Measurements from ENCODE around the gene RANGRF.
"Not testable (repeated sequence)": the region's sequence is repeated elsewhere in the genome, so short reads cannot be mapped to it uniquely, and the experiment has no call there.

Gene RANGRF, protein sequence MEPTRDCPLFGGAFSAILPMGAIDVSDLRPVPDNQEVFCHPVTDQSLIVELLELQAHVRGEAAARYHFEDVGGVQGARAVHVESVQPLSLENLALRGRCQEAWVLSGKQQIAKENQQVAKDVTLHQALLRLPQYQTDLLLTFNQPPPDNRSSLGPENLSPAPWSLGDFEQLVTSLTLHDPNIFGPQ

DNA sequence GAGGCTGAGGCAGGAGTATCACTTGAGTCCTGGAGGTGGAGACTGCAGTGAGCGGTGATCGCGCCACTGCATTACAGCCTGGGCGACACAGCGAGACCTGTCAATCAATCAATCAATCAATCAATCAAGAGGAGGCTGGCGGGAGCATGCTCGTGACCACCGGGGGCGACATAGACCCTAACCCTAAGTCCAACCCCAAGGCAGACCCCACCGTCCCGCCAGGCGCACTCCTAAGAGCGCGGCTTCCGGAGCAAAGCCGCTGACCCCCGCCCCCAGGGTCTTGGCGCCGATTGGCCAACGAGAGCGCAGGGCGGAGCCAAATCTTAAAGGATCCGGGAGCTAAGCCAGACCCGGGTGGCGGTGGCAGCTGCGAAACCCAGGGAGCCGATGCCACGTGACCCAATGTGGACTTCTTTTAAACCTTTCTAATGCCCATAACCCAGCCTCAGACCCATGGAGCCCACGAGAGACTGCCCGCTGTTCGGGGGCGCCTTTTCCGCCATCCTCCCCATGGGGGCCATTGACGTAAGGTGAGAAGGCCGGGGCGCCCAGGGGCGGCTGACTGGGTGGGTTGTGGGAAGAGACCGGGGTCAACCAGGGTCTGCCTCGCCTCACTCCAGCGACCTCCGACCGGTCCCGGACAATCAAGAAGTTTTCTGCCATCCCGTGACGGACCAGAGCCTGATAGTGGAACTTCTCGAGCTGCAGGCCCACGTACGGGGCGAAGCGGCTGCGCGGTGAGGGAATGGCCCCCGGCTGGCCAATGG lies at the start of gene RANGRF:
TSS of gene RANGRF (plus strand) at position 335 of the 767 bp plus-strand sequence. CDS start at position 454, 119 bp downstream.
- DNase-seq (ENCODE audit: low read depth in 1 of 2, low spot score in 1 of 2), result peak; percentile 53 to 74

- DNase-seq (ENCODE audit: low read depth in 1 of 2, low spot score in 1 of 2), result no peak
Measured at GRCh38 chr17:8243827-8244226, 44.6 kb upstream of the RANGRF start.

DNA sequence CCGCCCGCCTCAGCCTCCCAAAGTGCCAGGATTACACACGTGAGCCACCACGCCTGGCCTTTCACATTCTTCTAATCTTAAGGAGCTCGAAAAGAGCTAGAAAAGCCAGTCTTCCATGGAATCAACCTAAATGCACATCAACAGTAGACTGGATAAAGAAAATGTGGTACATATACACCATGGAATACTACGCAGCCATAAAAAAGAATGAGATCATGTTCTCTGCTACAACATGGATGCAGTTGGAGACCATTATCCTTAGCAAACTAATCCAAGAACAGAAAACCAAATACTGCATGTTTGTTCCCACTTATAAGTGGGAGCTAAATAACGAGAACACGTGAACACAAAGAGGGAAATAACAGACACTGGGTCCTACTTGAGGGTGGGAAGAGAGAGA lies 43.7 kb upstream of the RANGRF start:
- no peak for DNase-seq (ENCODE audit: low read depth in 1 of 2, low spot score in 1 of 2)

DNA sequence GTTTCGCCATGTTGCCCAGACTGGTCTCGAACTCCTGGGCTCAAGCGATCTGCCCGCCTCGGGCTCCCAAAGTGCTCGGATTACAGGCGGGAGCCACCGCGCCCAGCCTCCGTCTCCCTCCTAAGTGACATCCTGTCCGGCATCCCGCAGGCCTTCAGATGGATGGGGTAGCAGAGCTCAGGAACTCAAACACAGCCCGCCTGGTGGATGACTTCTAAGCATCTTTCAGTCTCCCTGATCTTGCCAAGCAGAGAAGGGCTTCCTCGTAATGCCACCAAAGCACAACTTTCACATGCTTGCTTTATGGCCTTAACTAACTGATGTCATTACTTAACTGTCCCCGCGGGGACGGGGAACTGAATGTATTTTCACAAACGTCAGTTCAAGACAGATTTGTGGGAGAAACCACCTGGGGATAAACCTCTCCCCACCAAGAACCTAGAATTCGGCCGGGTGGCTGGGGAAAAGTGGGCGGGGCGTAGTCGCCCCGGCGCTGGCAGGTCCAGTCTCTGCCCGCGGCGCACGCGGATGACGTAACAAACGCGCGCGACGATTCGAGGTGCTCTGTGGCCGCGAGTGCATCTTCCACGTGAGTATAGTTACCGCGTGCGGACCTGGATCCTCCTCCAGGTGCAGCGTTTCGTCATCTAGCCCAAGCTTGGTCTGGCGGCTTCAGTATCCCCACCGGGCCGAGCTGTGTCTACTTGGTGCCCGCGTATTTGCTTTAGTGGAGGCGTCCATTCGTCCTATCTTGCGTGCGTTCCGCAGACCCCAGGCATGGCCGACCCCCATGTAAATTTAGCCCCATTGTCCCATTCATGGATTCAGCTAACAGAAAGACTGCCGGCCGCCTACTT lies 39.5 kb upstream of the RANGRF start, which contains the start of gene PFAS:
TSS of gene PFAS (plus strand) at position 539 of the 857 bp plus-strand sequence. CDS start 4,649 bp downstream, outside the sequence.
- peak; percentile 95 to 96 for DNase-seq (ENCODE audit: low read depth in 1 of 2, low spot score in 1 of 2)

DNA sequence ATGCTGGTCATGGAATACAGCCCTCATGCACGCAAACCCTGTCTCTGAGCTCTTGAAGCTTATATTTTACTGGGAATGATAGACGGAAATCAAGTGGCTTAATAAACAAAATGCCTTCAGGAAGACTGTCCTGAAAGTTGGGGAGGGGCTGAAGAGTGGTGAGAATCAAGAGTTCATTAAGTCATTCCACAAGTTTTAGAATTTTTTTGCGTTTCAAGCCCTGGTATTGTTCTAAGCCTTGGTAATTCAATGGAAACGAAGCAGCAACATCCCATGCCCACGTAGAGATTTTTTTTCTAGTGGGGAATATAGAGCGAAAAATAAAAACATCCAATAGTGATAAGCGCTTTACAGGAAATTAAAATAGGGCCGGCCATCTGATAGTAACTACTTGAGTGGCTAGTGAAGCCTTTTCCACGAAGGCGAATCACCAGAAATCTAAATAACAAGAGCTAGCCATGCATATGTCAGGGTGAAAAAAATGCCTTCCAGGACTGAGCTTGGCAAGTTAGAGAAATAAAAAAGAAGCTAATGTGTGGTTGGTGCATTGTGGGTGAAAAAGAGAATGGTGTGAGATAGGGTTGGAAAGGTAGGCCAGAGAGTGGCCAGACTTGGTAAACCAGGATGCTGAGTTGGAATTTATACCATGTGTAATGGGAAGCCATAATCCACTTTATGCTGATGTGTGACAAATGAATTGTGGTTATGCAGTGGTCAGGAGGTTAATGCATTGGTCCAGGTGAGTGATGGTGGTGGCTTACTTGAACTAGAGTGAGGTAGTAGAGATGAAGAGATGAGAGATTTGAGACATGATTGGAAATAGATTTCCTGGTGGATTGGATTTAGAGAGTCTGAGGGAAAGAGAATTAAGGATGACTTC lies 38.6 kb upstream of the RANGRF start:
- no peak for DNase-seq (ENCODE audit: low read depth in 1 of 2, low spot score in 1 of 2)

- DNase-seq (ENCODE audit: low read depth in 1 of 2, low spot score in 1 of 2), result not testable (repeated sequence)
Measured at GRCh38 chr17:8251411-8251810, 37.1 kb upstream of the RANGRF start.

DNA sequence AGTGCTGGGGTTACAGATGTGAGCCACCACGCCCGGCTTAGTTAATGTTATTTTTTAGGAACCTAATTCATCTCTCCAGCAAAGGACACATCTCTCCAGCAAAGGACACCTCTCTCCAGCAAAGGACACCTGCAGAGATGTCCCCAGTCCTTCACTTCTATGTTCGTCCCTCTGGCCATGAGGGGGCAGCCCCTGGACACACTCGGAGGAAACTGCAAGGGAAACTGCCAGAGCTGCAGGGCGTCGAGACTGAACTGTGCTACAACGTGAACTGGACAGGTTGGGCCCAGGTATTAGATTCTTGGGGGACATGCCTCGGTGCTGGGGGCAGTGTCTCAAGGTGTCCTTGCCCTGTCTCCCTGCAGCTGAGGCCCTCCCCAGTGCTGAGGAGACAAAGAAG lies 34.7 kb upstream of the RANGRF start:
- no peak for DNase-seq (ENCODE audit: low read depth in 1 of 2, low spot score in 1 of 2)

- DNase-seq (ENCODE audit: low read depth in 1 of 2, low spot score in 1 of 2), result no peak
Measured at GRCh38 chr17:8254881-8255280, 33.6 kb upstream of the RANGRF start.

DNA sequence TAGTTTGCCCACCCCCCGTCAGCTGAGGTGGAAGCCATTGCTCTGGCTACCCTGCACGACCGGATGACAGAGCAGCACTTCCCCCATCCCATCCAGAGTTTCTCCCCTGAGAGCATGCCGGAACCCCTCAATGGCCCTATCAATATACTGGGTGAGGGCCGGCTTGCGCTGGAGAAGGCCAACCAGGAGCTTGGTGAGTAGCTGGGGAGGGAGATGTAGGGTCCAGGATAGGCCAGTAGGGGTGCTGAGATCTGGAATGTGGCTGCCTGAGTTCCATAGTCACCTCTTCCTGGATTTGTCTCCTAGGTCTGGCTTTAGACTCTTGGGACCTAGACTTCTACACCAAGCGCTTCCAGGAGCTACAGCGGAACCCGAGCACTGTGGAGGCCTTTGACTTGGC lies 33.0 kb upstream of the RANGRF start:
- DNase-seq (ENCODE audit: low read depth in 1 of 2, low spot score in 1 of 2), result no peak

GRCh38 chr17:8256291-8256690 lies 32.2 kb upstream of the RANGRF start:
- DNase-seq (ENCODE audit: low read depth in 1 of 2, low spot score in 1 of 2), result no peak

DNA sequence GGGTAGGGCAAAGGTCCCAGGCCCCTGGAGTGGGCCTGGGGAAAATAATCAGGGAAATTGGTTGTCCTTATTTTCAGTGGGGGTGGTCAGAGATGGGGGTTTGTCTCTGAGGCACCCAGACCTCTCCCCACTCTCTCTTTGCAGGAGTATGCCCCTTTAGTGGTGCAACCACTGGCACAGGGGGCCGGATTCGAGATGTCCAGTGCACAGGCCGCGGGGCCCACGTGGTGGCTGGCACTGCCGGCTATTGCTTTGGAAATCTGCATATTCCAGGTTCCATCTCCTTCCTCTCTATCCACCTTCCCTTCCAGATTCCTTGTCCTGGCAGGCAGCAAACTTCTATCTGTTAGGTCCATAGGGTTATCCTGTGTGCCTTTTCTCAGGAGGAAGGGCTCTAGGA lies 31.8 kb upstream of the RANGRF start:
- no peak for DNase-seq (ENCODE audit: low read depth in 1 of 2, low spot score in 1 of 2)

- no peak for DNase-seq (ENCODE audit: low read depth in 1 of 2, low spot score in 1 of 2)
Measured at GRCh38 chr17:8257801-8258200, 30.7 kb upstream of the RANGRF start.

DNA sequence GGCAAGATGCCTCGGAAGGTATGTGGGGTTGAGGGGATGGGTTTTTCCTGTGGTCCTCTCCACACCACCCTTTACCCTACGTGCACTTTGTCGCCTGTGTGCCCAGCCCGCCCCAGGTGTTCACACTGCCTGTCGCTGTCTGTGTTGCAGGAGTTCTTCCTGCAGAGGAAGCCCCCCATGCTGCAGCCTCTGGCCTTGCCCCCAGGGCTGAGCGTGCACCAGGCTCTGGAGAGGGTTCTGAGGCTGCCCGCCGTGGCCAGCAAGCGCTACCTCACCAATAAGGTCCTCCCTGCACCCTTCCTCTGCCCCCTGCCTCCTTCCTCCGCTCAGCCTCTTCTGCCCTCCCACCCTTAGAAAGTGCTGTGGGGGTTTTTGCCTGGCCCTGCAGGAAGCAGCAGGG lies 24.1 kb upstream of the RANGRF start:
- no peak for DNase-seq (ENCODE audit: low read depth in 1 of 2, low spot score in 1 of 2)

DNA sequence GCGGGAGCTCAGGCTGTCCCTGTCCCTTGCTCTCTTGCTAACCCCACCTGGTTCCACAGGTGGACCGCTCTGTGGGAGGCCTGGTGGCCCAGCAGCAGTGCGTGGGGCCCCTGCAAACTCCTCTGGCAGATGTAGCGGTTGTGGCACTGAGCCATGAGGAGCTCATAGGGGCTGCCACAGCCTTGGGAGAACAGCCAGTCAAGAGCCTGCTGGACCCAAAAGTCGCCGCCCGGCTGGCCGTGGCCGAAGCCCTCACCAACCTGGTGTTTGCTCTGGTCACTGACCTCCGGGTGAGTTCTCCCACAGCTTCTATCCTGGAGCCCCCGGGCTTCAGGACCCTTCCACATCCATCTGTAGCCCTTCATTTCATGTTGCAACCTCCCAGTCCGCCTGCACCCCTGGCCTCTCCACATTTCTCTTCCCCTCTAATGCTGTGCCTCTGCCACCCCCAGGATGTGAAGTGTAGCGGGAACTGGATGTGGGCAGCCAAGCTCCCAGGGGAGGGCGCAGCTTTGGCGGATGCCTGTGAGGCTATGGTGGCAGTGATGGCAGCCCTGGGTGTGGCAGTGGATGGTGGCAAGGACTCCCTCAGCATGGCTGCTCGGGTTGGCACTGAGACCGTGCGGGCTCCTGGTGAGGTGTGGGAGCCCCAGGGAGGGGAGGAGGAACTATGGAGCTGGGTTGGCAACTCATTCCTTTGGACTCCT lies 23.5 kb upstream of the RANGRF start:
- DNase-seq (ENCODE audit: low read depth in 1 of 2, low spot score in 1 of 2), result no peak

DNA sequence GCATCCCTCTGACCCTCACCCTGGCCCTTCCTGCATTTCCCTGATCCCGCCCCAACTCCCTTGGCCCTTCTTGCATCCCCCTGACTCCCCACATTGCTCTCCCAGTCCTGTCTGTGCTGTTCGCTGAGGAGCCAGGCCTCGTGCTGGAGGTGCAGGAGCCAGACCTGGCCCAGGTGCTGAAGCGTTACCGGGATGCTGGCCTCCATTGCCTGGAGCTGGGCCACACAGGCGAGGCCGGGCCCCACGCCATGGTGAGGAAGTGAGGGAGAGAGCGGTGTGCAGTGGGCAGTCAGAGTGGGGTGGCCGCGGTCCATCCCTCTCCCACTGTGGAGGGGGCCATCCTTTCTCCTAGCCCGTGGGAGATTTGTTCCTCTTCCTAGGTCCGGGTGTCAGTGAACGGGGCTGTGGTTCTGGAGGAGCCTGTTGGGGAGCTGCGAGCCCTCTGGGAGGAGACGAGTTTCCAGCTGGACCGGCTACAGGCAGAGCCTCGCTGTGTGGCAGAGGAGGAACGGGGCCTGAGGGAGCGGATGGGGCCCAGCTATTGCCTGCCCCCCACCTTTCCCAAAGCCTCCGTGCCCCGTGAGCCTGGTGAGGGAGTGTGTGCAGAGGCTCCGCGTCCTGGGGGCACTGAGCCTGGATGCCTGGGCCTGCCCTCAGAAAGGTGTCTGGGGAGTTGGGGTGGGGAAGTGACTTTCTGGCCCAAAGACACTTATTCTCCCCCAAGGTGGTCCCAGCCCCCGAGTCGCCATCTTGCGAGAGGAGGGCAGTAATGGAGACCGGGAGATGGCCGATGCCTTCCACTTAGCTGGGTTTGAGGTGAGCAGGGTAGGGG lies 21.6 kb upstream of the RANGRF start:
- DNase-seq (ENCODE audit: low read depth in 1 of 2, low spot score in 1 of 2), result no peak

- DNase-seq (ENCODE audit: low read depth in 1 of 2, low spot score in 1 of 2), result no peak
Measured at GRCh38 chr17:8267480-8268147, 20.9 kb upstream of the RANGRF start.

DNA sequence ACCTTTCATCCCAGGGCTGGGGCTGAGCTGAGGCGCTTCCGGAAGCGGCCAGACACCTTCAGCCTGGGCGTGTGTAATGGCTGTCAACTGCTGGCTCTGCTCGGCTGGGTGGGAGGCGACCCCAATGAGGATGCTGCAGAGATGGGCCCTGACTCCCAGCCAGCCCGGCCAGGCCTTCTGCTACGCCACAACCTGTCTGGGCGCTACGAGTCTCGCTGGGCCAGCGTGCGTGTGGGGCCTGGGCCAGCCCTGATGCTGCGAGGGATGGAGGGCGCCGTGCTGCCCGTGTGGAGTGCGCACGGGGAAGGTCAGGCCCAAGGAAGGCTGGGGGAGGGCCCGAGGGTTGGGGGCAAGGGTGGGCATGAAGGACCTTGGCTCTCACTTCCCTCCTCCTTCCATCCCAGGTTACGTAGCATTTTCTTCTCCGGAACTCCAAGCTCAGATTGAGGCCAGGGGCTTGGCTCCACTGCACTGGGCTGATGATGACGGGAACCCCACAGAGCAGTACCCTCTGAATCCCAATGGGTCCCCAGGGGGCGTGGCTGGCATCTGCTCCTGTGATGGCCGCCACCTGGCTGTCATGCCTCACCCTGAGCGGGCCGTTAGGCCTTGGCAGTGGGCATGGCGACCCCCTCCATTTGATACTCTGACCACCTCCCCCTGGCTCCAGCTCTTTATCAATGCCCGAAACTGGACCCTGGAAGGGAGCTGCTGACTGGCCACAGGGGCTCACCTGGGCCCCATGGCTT lies 19.7 kb upstream of the RANGRF start:
- no peak for DNase-seq (ENCODE audit: low read depth in 1 of 2, low spot score in 1 of 2)

GRCh38 chr17:8272421-8272820 lies 16.0 kb upstream of the RANGRF start:
- no peak for DNase-seq (ENCODE audit: low read depth in 1 of 2, low spot score in 1 of 2)

All from activated CD4-positive, alpha-beta T cell treated with anti-CD3 and anti-CD28 coated beads, Interleukin-2, amount 50 U/mL, for 24 hours (primary cell).